NCI-H82 treated with DMSO at 0.1 percent for 48 hours (cell line): ENCODE measurements around the gene DNER.
"Not testable (repeated sequence)": the region's sequence is repeated elsewhere in the genome, so short reads cannot be mapped to it uniquely, and the experiment has no call there.

Experiments
- DNase-seq: peaks from one replicate; lab custom pipeline; 2025; ENCODE audit not compliant: unreplicated experiment; lab: John Stamatoyannopoulos, UW

Gene DNER

GRCh38 chr2:229514273-229514895 lies 200.0 kb downstream of the DNER start:
- DNase-seq, result no peak

- DNase-seq, result no peak
Observed at GRCh38 chr2:229511524-229511923, 202.8 kb downstream of the DNER start.

GRCh38 chr2:229506699-229507098 lies 207.7 kb downstream of the DNER start:
- not testable (repeated sequence) for DNase-seq

GRCh38 chr2:229501051-229501794 lies 213.1 kb downstream of the DNER start:
- DNase-seq, result no peak

GRCh38 chr2:229492034-229492433 lies 222.3 kb downstream of the DNER start:
- no peak for DNase-seq

- DNase-seq, result no peak
Observed at GRCh38 chr2:229490167-229490566, 224.2 kb downstream of the DNER start.

- DNase-seq, result no peak
Observed at GRCh38 chr2:229489016-229489415, 225.3 kb downstream of the DNER start.

GRCh38 chr2:229488232-229488631 lies 226.1 kb downstream of the DNER start:
- no peak for DNase-seq

GRCh38 chr2:229486673-229487072 lies 227.7 kb downstream of the DNER start:
- no peak for DNase-seq

GRCh38 chr2:229485857-229486256 lies 228.5 kb downstream of the DNER start:
- no peak for DNase-seq

- no peak for DNase-seq
Observed at GRCh38 chr2:229477269-229477755, 237.0 kb downstream of the DNER start.

GRCh38 chr2:229475778-229476177 lies 238.6 kb downstream of the DNER start:
- no peak for DNase-seq

GRCh38 chr2:229474125-229474524 lies 240.2 kb downstream of the DNER start:
- no peak for DNase-seq

GRCh38 chr2:229470781-229471180 lies 243.6 kb downstream of the DNER start:
- DNase-seq, result no peak

GRCh38 chr2:229467783-229468182 lies 246.6 kb downstream of the DNER start:
- no peak for DNase-seq

- DNase-seq, result no peak
Observed at GRCh38 chr2:229463841-229464346, 250.5 kb downstream of the DNER start.

- no peak for DNase-seq
Observed at GRCh38 chr2:229462112-229462511, 252.2 kb downstream of the DNER start.

GRCh38 chr2:229456091-229456490 lies 258.3 kb downstream of the DNER start:
- DNase-seq, result no peak

- no peak for DNase-seq
Observed at GRCh38 chr2:229454934-229455631, 259.3 kb downstream of the DNER start.

GRCh38 chr2:229453230-229453629 lies 261.1 kb downstream of the DNER start:
- no peak for DNase-seq

GRCh38 chr2:229451852-229452251 lies 262.5 kb downstream of the DNER start:
- no peak for DNase-seq

- no peak for DNase-seq
Observed at GRCh38 chr2:229447227-229447626, 267.1 kb downstream of the DNER start.
